ENCODE measurements around the gene THAP12. TPM values are rescaled to one million over a fixed set of nuclear protein-coding genes. Genes with fewer than 3 reads are reported as not detected.
A peak's percentile ranks its signal among the peaks of the same experiment; 100 is the strongest.

Gene THAP12
- total and polyA plus RNA-seq, 2 of the 13 experiments (the other 11 are each of a cell fraction or from before 2014, with no cell fraction given) = 18.8 to 51.3 TPM

DNA sequence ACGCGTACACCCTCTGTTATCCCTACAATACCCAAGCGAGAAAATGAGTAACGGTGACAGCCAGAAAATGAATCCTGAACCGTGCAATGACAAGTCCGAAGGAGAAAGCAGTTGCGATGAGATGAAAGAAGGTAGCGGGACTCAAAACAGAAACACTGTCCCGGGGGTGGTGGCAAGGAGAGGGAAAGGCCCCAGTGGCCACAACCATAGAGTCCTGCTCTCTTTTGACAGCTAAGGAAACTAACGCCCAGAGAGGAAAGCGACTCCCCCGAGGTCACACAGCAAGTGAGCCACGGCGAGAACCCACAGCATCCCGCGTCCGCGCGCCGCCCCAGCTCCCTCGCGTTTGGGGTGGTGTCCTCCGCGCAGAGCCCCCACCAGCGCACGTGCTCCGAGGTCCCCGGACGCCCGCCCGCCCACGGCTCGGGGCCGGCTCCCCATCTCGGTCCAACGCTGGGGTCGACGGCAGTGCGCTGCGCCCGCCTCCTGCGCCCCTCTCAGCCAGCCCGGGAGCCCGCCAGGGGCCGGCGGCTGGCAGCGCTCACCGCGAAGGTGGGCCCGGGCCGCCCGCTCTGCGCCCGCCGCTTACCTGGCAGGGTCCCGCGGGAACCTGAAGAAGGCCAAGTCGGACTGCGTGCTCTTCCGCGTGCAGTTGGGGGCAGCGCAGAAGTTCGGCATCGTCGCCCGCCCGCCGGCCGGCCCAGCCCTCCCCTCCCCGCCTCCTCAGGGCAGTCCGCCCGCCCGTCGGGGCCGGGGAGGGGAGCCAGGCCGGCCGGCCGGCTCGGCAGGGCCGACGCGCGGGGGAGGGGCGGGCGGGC, 564 bp downstream of the THAP12 start (continued):
- TF ChIP-seq REPIN1 (CRISPR knock-in tag; IDR thresholded peaks at IDR 0.05; ENCODE audit: borderline replicate concordance, low read depth) = no peak
- peak; percentile 12 for TF ChIP-seq AGO2 (optimal IDR thresholded peaks at IDR 0.05; ENCODE audit: low read depth, low read length)
- no peak for TF ChIP-seq MAZ (IDR thresholded peaks at IDR 0.05; ENCODE audit: borderline replicate concordance, low read depth, low read length)
- no peak for TF ChIP-seq MAZ (CRISPR knock-in tag; IDR thresholded peaks at IDR 0.05; ENCODE audit: low read depth)
- no peak for TF ChIP-seq FLYWCH1 (CRISPR knock-in tag; IDR thresholded peaks at IDR 0.05)
- TF ChIP-seq AHR (CRISPR knock-in tag; IDR thresholded peaks at IDR 0.05) = 0 out of 2 replicates have a peak, but pooled peaks have one; percentile 20
- no peak for TF ChIP-seq ZNF205 (CRISPR knock-in tag; IDR thresholded peaks at IDR 0.05)
- TF ChIP-seq EP300 (IDR thresholded peaks at IDR 0.05; ENCODE audit: low read depth in 2 of 2, low read length in 2 of 2) = no peak
- TF ChIP-seq EP300 (CRISPR knock-in tag; IDR thresholded peaks at IDR 0.05; ENCODE audit: borderline replicate concordance) = no peak
- peak; percentile 6; the same call in 1 of the 2 replicates for TF ChIP-seq ARNT2 (CRISPR knock-in tag; IDR thresholded peaks at IDR 0.05; ENCODE audit: low read depth)
- TF ChIP-seq ZNF44 (CRISPR knock-in tag; IDR thresholded peaks at IDR 0.05) = no peak
- no peak for TF ChIP-seq ZSCAN30 (CRISPR knock-in tag; IDR thresholded peaks at IDR 0.05)
- TF ChIP-seq HNRNPUL1 (IDR thresholded peaks at IDR 0.05; ENCODE audit: low read depth, low read length) = no peak
- TF ChIP-seq HNRNPH1 (optimal IDR thresholded peaks at IDR 0.05; ENCODE audit: low read depth, low read length) = no peak
- TF ChIP-seq, protein P1, sequence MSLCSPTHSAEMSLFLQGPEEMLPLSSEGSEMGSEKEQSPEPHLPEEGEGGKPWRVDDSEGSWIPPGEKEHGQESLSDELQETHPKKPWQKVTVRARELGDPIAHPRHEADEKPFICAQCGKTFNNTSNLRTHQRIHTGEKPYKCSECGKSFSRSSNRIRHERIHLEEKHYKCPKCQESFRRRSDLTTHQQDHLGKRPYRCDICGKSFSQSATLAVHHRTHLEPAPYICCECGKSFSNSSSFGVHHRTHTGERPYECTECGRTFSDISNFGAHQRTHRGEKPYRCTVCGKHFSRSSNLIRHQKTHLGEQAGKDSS (CRISPR knock-in tag; IDR thresholded peaks at IDR 0.05; ENCODE audit: borderline replicate concordance, low read depth) = no peak
- TF ChIP-seq POLR2A (IDR thresholded peaks at IDR 0.05; ENCODE audit: insufficient read depth in 1 of 2, low read depth in 2 of 2, low read length in 2 of 2) = no peak
- TF ChIP-seq ZNF451 (CRISPR knock-in tag; IDR thresholded peaks at IDR 0.05) = no peak
- TF ChIP-seq, protein P2, sequence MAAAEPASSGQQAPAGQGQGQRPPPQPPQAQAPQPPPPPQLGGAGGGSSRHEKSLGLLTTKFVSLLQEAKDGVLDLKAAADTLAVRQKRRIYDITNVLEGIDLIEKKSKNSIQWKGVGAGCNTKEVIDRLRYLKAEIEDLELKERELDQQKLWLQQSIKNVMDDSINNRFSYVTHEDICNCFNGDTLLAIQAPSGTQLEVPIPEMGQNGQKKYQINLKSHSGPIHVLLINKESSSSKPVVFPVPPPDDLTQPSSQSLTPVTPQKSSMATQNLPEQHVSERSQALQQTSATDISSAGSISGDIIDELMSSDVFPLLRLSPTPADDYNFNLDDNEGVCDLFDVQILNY (CRISPR knock-in tag; conservative IDR thresholded peaks at IDR 0.05) = no peak
- TF ChIP-seq PATZ1 (CRISPR knock-in tag; IDR thresholded peaks at IDR 0.05) = peak; percentile 74
- TF ChIP-seq AGO1 (IDR thresholded peaks at IDR 0.05; ENCODE audit: low read depth, low read length, poor library complexity, severe bottlenecking) = no peak
- no peak for TF ChIP-seq HBP1 (CRISPR knock-in tag; IDR thresholded peaks at IDR 0.05; ENCODE audit: low read depth)
- TF ChIP-seq ZNF75D (CRISPR knock-in tag; IDR thresholded peaks at IDR 0.05; ENCODE audit: borderline replicate concordance) = no peak
- TF ChIP-seq ZNF816 (CRISPR knock-in tag; IDR thresholded peaks at IDR 0.05; ENCODE audit: borderline replicate concordance) = peak; percentile 49; the same call in 1 of the 2 replicates

Measured in HepG2 (cell line).